Hematopoietic multipotent progenitor cell treated with erythropoietin and hydrocortisone succinate and interleukin-3 and kit ligand, for 17 days (in vitro differentiated cells): Measurements from ENCODE around the gene MRGPRX3.

Source experiments
- DNase-seq: peaks from one replicate; pipeline ENCODE4 v3.0.0-alpha.2; 2015; ENCODE audit warnings: low spot score

MRGPRX3 gene

DNA sequence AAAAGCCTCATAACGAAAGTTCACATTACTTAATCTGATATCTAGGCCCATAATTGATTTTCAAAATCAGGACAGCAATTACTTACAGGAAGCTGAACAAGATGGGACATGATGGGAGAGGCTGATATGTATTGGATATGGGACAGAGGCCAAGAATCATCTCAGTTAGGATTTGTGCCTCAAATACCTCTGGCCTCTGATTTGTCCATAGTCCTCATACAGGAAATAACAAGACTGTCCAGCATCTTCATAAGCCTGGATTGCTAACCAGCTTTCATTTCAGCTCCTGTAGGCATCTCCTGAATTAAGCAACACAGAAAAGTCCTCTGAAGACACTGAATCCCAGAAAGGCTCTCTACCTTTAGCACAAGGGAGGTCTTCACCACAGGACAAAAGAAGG is 36.0 kb downstream of the MRGPRX3 start:
- no peak for DNase-seq

- DNase-seq: no peak
These were observed 39.1 kb downstream of the MRGPRX3 start for GRCh38 chr11:18171377-18172000.

DNA sequence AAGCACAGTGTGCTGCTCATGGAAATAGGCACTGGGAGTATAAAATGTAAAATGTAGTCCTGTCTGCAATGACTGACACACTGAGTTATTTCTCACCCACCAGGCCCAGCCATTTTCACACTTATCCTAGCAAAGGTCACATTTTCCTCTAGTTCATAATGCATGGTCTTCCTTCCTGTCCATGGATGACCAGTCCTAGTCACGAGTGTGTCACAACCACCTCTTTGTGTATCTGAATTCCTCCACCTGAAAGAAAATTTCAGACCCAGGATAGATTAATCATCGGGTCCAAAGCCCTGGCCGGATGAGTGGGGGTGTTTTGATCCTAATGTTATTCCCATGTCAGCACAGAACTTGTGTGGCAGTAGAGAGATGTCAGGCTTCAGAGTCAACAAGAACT is 40.3 kb downstream of the MRGPRX3 start, which contains the start of gene MRGPRX4:
Gene MRGPRX4, plus strand, starts transcription at position 172 of the 400 bp plus-strand sequence. CDS start 420 bp downstream, outside the sequence.
- no peak for DNase-seq

DNA sequence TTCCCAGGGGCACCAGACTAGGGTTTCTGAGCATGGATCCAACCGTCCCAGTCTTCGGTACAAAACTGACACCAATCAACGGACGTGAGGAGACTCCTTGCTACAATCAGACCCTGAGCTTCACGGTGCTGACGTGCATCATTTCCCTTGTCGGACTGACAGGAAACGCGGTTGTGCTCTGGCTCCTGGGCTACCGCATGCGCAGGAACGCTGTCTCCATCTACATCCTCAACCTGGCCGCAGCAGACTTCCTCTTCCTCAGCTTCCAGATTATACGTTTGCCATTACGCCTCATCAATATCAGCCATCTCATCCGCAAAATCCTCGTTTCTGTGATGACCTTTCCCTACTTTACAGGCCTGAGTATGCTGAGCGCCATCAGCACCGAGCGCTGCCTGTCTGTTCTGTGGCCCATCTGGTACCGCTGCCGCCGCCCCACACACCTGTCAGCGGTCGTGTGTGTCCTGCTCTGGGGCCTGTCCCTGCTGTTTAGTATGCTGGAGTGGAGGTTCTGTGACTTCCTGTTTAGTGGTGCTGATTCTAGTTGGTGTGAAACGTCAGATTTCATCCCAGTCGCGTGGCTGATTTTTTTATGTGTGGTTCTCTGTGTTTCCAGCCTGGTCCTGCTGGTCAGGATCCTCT is 41.0 kb downstream of the MRGPRX3 start:
- DNase-seq: no peak
